ENCODE measurements around the gene GSG1L.
A peak's percentile ranks its signal among the peaks of the same experiment; 100 is the strongest.
"Not testable (repeated sequence)": the region's sequence is repeated elsewhere in the genome, so short reads cannot be mapped to it uniquely, and the experiment has no call there.

The GSG1L gene

GRCh38 chr16:27977966-27978365 is 85.5 kb downstream of the GSG1L start:
- DNase-seq = no peak

GRCh38 chr16:27976990-27977389 is 86.5 kb downstream of the GSG1L start:
- no peak for DNase-seq

- DNase-seq = no peak
Measured at GRCh38 chr16:27974896-27975540, 88.5 kb downstream of the GSG1L start.

GRCh38 chr16:27973678-27974077 is 89.8 kb downstream of the GSG1L start:
- no peak for DNase-seq

- DNase-seq = peak; percentile 2
Measured at GRCh38 chr16:27972500-27972899, 91.0 kb downstream of the GSG1L start.

GRCh38 chr16:27969574-27969973 is 93.9 kb downstream of the GSG1L start:
- DNase-seq = no peak

- no peak for DNase-seq
Measured at GRCh38 chr16:27967169-27967568, 96.3 kb downstream of the GSG1L start.

- DNase-seq = no peak
Measured at GRCh38 chr16:27966756-27967155, 96.8 kb downstream of the GSG1L start.

GRCh38 chr16:27965801-27966200 is 97.7 kb downstream of the GSG1L start:
- no peak for DNase-seq

GRCh38 chr16:27963471-27963965 is 100.0 kb downstream of the GSG1L start:
- DNase-seq = no peak

GRCh38 chr16:27962197-27962596 is 101.3 kb downstream of the GSG1L start:
- no peak for DNase-seq

GRCh38 chr16:27961296-27961620 is 102.3 kb downstream of the GSG1L start:
- no peak for DNase-seq

- DNase-seq = no peak
Measured at GRCh38 chr16:27960619-27961295, 102.8 kb downstream of the GSG1L start.

GRCh38 chr16:27959914-27960313 is 103.6 kb downstream of the GSG1L start:
- DNase-seq = no peak

GRCh38 chr16:27954191-27954590 is 109.3 kb downstream of the GSG1L start:
- DNase-seq = no peak

GRCh38 chr16:27952811-27953210 is 110.7 kb downstream of the GSG1L start:
- DNase-seq = no peak

GRCh38 chr16:27951489-27952120 is 111.9 kb downstream of the GSG1L start:
- DNase-seq = no peak

GRCh38 chr16:27950206-27950887 is 113.2 kb downstream of the GSG1L start:
- no peak for DNase-seq

- DNase-seq = no peak
Measured at GRCh38 chr16:27947696-27948095, 115.8 kb downstream of the GSG1L start.

GRCh38 chr16:27945233-27945973 is 118.1 kb downstream of the GSG1L start:
- no peak for DNase-seq

- no peak for DNase-seq
Measured at GRCh38 chr16:27943766-27944165, 119.7 kb downstream of the GSG1L start.

- not testable (repeated sequence) for DNase-seq
Measured at GRCh38 chr16:27942071-27942470, 121.4 kb downstream of the GSG1L start.

- no peak for DNase-seq
Measured at GRCh38 chr16:27935076-27935475, 128.4 kb downstream of the GSG1L start.
